Omental fat pad (tissue), 4 donors: ENCODE measurements around the gene VSIR. TPM values are rescaled to one million over a fixed set of nuclear protein-coding genes. Genes with fewer than 3 reads are reported as not detected.

Source experiments
- ATAC-seq: fragments of 150-250 bp; one replicate; pipeline ENCODE4 v1.9.1; 2016; ENCODE audit warnings: mild to moderate bottlenecking, moderate library complexity; ENCODE audit not compliant: low FRiP score
- DNase-seq: peaks from one replicate; pipeline ENCODE4 v3.0.0-alpha.2; 2019; ENCODE audit warnings: low spot score
- CTCF ChIP-seq, 3 donors: fragments of 450-650 bp; IDR thresholded peaks; one replicate each; pipeline ENCODE4 v1.5.1; 2016 to 2017; ENCODE audit warnings: antibody characterized with exemption in 3 of 3, mild to moderate bottlenecking in 3 of 3, moderate library complexity in 2 of 3
- total RNA-seq, 4 donors: library from RNA; depleted of rRNA; stranded (reverse); fragments of >200 nt; gene quantifications; one replicate each; pipeline ENCODE4 v1.1.0, GENCODE V29; 2016

VSIR gene
- total RNA-seq, 4 donors from 2014 or later = 65.1 to 119 (median 86.3) TPM

- DNase-seq (no peak), ATAC-seq (no peak)
- no peak for TF ChIP-seq CTCF (IDR thresholded peaks at IDR 0.05)
Observed at GRCh38 chr10:71769279-71769823, 4.0 kb downstream of the VSIR start.

- DNase-seq = no peak
- ATAC-seq = no peak
- TF ChIP-seq CTCF (IDR thresholded peaks at IDR 0.05) = no peak
Observed at GRCh38 chr10:71767420-71768035, 5.8 kb downstream of the VSIR start.

- ATAC-seq (peak; percentile 75), DNase-seq (peak; percentile 56)
- no peak for TF ChIP-seq CTCF (IDR thresholded peaks at IDR 0.05)
Observed at GRCh38 chr10:71766717-71767419, 6.5 kb downstream of the VSIR start.

- no peak for ATAC-seq
- TF ChIP-seq CTCF (IDR thresholded peaks at IDR 0.05) = no peak
Observed at GRCh38 chr10:71765906-71766716, 7.2 kb downstream of the VSIR start.

GRCh38 chr10:71765176-71765904, 8.0 kb downstream of the VSIR start:
- DNase-seq (no peak), ATAC-seq (no peak)
- no peak for TF ChIP-seq CTCF (IDR thresholded peaks at IDR 0.05)

More at GRCh38 chr10:71765906-71766716, 7.2 kb downstream of the VSIR start:
- no peak for DNase-seq

- no peak for ATAC-seq
- DNase-seq = no peak
- TF ChIP-seq CTCF (IDR thresholded peaks at IDR 0.05) = no peak
Observed at GRCh38 chr10:71763352-71764127, 9.8 kb downstream of the VSIR start.
